ENCODE measurements around the gene PSMB7.

PSMB7 gene

GRCh38 chr9:124415102-124415851 lies at the start of gene PSMB7:
Gene PSMB7 (minus strand): TSS chr9:124415442. CDS start chr9:124415425, 17 bp downstream.
- peak; percentile 38 to 97 (median 90) for DNase-seq

GRCh38 chr9:124462739-124463138 lies 47.5 kb upstream of the PSMB7 start:
- no peak for DNase-seq

- DNase-seq = no peak
These were observed 43.2 kb upstream of the PSMB7 start for GRCh38 chr9:124458441-124458840.

- DNase-seq = no peak
These were observed 42.7 kb upstream of the PSMB7 start for GRCh38 chr9:124457887-124458431.

GRCh38 chr9:124457079-124457886 lies 42.0 kb upstream of the PSMB7 start:
- DNase-seq = no peak

GRCh38 chr9:124456341-124457078 lies 41.3 kb upstream of the PSMB7 start:
- no peak for DNase-seq

- DNase-seq = no peak
These were observed 40.6 kb upstream of the PSMB7 start for GRCh38 chr9:124455820-124456219.

GRCh38 chr9:124454791-124455443 lies 39.7 kb upstream of the PSMB7 start:
- no peak for DNase-seq

GRCh38 chr9:124454296-124454695 lies 39.1 kb upstream of the PSMB7 start:
- no peak for DNase-seq

- no peak for DNase-seq
These were observed 38.4 kb upstream of the PSMB7 start for GRCh38 chr9:124453586-124454191.

- DNase-seq = no peak
These were observed 37.8 kb upstream of the PSMB7 start for GRCh38 chr9:124452841-124453585.

- no peak for DNase-seq
These were observed 37.1 kb upstream of the PSMB7 start for GRCh38 chr9:124452326-124452725.

GRCh38 chr9:124450931-124451661 lies 35.9 kb upstream of the PSMB7 start:
- DNase-seq = no peak

- peak in 2 of 56 donors; percentile 3 to 18 for DNase-seq
These were observed 35.1 kb upstream of the PSMB7 start, which contains the start of gene ADGRD2 for GRCh38 chr9:124450241-124450924. Gene ADGRD2 (plus strand): TSS chr9:124450451. CDS start chr9:124451667, 1,216 bp downstream.

GRCh38 chr9:124449381-124450151 lies 34.3 kb upstream of the PSMB7 start:
- DNase-seq = no peak

GRCh38 chr9:124448019-124448418 lies 32.8 kb upstream of the PSMB7 start:
- peak in 1 of 56 donors; percentile 3 for DNase-seq

GRCh38 chr9:124447297-124447661 lies 32.0 kb upstream of the PSMB7 start:
- no peak for DNase-seq

- DNase-seq = no peak
These were observed 28.9 kb upstream of the PSMB7 start for GRCh38 chr9:124444166-124444565.
